Kidney tubule cell (primary cell): ENCODE data around the gene CYP1A2.

Source experiments
- DNase-seq: peaks from one replicate; pipeline ENCODE4 v3.0.0-alpha.2; 2018; ENCODE audit warnings: low spot score

Gene CYP1A2

DNA sequence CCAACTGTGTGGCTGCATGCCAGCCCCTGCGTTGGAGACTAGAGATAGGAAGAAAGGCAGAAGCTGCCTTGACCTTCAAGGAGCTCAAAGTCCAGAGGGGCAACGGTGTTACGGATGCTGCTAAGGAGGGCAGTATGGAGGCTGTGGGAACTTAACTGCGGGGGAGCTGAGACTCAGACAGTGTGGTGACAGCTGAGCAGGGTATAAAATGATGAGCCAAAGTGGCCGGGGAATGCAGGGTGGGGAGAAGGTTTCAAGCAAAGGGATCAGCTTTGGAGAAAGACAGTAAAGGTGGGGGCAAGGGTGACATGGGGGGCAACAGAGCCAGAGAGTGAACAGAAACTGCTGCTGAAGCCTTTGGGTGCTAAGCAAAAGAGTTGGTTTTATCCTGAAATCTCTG, 6.2 kb upstream of the CYP1A2 start:
- no peak for DNase-seq

DNA sequence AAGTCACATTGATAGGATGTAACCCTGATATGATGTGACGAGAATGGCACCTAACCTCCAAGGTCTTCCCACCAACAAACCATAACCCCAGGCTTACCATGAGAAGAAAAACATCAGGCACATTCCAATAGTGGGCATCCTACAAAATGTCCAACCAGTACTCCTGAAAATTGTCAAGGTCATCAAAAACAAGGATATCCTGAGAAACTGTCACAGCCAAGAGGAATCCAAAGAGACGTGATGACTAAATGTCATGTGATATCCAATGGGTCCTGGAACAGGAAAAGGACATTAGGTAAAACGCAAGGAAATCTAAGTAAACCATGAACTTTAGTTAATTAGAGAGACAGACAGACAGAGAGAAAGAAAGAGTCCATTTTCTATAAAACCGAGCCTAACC, 2.3 kb upstream of the CYP1A2 start:
- no peak for DNase-seq

DNA sequence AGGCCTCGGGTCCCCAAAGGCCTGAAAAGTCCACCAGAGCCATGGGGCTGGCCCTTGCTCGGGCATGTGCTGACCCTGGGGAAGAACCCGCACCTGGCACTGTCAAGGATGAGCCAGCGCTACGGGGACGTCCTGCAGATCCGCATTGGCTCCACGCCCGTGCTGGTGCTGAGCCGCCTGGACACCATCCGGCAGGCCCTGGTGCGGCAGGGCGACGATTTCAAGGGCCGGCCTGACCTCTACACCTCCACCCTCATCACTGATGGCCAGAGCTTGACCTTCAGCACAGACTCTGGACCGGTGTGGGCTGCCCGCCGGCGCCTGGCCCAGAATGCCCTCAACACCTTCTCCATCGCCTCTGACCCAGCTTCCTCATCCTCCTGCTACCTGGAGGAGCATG, 1.2 kb downstream of the CYP1A2 start:
- no peak for DNase-seq

DNA sequence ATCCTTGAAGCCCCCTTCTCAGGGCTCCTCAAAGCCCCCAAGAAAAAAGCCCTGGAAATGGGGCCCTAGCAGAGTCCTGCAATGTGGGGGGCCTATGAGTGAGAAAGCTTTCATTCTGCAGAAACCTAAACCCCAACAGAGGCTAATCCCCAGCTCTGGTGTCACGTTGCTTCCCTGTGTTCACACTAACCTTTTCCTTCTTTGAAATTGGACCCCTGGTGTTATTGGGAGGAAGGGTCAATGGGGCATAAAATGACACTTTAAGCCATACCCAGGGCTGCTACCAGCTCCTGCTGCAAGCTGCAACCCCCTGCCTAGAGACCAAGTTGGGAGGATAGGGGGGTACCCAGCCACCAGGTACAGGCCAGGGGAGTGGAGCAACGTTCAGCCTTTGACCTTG, 2.1 kb downstream of the CYP1A2 start:
- DNase-seq, result no peak

DNA sequence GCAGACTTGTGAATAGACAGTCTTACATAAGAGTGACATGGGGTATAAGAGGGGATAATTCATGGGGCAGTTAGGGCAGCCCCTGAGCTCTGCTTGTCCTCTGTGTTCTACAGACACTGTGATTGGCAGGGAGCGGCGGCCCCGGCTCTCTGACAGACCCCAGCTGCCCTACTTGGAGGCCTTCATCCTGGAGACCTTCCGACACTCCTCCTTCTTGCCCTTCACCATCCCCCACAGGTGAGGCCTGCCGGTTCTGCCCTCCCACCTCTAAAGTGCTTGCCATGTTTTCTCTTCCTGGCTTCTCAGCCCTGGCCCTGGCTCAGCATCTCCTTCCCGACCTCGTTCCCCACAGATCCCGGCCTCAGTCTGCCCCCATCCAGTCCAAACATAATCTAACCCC, 3.4 kb downstream of the CYP1A2 start:
- DNase-seq, result no peak

DNA sequence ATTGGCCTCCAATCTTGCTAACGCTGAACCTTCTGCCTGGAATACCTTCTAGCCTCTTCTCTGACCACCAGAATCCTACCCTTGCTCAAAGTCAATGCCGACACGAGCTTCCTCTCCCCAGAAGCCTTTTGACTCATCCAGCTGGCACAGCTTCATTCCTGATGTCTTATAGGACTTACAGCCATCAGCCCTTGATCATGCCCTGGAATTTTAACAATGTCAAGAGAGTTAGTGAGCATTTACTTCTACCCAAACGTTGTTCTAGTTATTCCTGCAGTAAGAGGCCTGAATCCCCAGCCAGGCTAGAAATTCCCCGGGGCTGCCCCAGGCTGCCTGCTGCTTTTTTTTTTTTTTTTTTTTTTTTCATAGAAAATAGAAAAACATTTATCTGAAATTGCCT, 3.9 kb downstream of the CYP1A2 start:
- peak; percentile 85 for DNase-seq

DNA sequence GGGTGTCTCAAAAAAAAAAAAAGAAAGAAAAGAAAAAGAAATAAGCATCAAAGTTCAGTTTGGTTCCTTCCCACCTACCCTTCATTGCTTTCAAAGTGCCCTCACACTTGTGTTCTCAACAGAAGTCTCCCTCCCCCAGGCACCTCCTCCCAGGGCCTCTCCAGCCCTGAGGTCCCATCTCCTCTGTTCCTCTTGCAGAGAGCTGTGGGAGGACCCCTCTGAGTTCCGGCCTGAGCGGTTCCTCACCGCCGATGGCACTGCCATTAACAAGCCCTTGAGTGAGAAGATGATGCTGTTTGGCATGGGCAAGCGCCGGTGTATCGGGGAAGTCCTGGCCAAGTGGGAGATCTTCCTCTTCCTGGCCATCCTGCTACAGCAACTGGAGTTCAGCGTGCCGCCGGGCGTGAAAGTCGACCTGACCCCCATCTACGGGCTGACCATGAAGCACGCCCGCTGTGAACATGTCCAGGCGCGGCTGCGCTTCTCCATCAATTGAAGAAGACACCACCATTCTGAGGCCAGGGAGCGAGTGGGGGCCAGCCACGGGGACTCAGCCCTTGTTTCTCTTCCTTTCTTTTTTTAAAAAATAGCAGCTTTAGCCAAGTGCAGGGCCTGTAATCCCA, 6.1 kb downstream of the CYP1A2 start:
- no peak for DNase-seq

DNA sequence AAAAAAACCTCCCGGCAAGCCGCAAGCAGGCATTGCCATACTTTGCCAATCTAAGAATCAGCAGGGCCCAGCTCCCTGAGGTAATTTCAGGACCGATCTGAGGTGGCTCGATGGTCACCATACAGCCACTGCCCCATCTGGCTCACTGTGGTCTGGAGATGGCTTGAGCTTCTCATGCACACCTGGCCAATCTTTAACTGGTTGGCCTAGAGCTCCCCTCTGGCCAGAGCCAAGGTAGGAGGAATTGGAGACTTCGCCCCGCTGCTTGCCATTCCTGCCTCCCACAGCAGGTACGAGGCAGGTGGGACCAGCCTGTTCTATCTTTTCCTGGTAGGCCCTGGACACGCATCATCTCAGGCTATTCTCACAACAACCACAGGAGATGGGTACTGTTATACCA, 10.1 kb downstream of the CYP1A2 start:
- DNase-seq, result no peak

DNA sequence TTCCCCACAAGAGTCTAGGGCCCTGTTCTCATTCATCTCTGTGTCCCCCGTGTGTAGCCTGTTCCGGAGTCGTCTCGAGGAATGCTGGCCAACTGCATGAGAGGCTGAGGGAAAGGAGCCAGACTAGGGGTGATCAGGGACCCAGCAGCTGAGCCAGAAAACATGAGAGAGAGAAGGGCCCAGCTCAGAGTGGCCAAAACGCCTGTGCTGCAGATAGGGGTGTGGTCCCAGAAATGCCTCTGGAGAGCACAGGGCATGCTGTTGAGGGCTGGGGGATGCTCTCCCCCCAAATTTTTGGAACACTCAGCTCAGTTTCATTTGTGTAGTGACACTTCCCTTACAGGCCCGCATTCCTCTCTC, 14.1 kb downstream of the CYP1A2 start:
- no peak for DNase-seq

DNA sequence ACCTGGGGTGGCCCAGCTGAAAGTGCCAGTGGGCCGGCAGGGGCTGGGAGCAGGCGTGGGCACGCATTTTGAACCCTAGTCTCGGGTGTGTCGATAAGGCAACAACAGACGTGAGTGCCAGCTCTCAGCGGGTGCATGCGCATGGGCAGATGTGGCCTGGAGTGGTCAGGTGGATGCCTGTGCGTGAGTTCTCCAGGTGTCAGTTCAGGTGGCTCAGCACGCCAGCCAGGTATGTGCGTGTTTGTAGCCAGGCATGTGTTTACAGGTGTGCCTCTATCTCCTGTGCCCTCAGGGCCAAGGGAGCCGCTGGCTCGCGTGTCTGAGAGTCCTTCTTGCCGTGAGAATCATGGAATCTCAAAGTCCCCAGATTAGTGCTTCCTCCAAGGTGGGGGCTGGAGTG, 14.8 kb downstream of the CYP1A2 start:
- DNase-seq, result no peak

DNA sequence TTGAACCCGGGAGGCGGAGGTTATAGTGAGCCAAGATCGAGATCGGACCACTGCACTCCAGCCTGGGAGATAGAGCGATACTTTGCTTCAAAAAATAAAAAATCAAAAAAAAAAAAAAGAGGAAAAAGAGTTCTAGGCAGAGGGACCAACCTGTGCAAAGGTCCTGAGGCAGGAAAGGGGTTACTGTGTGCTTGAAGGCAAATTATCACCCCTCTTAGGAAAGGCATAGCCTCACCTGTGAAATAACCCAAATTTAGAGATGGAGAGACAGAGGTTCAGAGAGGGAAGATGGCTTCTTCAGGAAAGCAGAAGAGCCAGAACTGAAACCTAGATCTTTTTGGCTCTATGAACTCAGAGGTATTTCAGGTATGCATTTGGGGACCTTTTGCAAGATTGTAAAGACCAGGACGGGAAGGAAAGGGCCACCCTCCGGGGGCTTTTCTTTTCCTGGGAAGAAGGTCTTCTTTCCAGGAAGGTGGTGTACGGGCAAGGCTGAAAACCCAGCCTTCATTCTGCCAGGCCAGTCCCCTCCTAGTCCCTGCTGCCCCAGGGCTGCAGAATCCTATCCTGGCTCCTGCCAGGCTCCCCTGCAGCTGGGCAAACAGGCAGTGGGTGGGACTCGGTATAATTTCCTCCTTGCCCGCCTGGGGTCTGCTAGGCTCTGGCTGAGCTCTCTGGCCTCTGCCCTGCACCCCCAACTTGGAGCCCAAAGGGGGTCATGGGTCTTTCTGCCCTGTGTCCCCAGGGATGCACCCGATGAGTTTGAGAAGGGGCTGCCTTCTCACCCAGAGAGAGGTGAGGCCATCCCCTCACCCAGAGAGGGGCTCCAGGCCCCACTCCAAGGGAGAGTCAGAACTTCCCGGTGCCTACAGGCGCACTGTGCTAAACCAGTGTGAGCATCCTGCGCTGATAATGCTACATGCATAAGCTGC, 18.8 kb downstream of the CYP1A2 start:
- no peak for DNase-seq

DNA sequence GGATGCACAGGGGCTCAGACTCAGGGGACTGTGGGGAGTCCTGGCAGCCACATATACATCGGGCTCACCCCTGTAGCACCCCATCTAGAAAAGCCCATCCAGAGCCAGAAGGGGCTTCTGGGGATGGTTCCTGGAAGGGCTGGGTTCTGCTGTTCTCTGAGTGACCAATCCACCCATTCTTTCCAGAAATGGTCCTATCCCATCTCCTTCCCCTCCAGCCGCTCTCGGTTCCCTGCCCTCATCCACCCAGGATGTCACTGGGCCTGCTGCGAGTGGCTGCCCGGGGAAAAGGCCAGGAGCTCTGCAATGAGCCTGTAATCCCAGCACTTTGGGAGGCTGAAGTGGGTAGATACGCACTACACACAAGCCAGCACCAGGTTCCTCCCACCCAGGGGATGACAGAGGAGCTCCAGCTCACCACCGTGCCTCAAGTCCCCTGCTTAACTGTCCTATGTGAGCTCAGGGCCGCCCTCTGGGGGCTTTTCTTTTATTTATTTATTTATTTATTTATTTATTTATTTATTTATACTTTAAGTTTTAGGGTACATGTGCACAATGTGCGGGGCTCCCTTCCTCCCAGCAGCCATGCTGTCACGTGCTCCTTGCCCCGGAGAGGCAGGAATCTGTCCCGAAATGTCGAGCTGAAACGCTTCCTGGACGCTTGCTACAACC, 19.6 kb downstream of the CYP1A2 start:
- no peak for DNase-seq

DNA sequence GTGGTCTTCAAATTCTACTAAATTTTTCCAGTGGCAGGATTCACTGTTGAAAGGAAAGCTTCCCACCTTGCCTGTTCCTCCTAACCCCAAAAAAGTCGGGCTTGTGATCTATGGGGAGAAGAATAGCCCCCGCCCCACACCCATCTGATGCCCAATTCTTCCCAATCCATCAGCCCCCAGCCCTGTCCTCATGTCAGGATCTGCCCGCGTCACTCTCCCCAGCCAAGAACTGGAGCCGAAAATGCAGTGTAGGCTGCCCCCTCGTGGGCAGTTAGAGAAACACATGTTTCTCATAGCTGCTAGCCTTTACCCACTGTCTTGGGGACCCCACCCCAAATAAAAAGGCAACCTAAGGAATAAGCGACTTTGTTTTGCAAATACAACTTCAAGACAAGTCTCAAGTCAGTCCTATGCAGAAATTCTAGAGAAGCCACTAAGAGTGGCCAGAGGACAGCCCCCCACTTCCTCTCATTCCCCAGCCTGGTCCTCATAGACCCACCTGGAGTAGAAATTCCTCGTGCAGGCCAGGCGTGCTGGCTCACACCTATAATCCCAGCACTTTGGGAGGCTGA, 20.2 kb downstream of the CYP1A2 start:
- peak; percentile 61 for DNase-seq

DNA sequence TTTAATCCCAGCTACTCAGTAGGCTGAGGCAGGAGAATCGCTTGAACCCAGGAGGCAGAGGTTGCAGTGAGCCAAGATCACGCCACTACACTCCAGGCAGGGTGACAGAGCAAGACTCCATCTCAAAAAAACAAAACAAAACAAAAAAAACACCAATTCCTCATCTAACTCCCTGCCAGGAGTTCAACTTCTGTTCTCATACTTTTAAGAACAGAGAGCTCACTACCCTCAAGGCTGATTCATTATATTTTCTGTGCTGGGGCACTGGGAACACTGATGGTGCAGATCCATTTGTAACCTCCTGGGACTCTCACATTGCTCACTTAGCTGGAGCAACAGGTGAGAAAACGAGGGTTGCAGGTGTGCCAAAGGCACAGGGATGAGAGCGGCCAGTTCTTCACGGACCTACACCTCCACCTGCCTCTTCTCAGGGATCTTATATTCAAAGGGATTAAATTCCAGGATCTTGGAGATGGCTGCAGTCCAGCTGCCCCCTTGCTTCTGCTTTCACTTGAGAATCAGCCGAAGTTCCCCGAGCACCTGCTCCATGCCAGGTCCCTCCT, 20.9 kb downstream of the CYP1A2 start:
- no peak for DNase-seq

DNA sequence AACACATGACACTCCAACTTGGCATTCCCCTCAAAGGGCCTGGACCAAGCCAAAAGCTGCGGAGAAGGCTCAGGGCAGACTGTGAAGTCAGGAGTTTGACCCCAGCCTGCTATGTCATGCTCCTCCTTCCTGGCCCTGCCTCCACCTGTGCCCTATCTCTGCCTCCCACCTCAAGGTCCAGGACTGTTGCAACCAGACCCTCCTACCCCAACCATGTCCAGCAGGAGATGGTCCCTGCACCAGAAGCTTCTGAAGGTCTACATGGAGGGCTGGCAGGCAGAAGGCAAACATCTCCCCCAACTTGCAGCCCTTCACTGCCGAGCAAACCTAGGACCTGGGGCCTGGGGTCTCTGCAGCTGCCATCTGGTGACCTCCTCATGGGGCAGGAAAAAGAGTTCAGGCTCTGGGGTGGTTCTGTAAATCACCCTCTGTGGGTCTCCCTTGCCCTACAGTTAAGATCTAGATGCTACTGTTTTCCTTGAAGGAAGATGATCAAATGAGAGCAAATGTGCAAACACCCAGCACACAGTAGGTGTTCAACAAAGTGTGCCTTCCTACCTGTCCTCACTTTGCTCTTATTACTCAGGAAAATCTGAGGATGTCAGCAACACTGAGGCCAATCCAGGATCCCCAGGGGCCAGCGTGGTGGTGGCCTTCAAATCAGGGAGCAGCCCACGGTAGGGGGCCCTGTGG, 21.7 kb downstream of the CYP1A2 start:
- no peak for DNase-seq

DNA sequence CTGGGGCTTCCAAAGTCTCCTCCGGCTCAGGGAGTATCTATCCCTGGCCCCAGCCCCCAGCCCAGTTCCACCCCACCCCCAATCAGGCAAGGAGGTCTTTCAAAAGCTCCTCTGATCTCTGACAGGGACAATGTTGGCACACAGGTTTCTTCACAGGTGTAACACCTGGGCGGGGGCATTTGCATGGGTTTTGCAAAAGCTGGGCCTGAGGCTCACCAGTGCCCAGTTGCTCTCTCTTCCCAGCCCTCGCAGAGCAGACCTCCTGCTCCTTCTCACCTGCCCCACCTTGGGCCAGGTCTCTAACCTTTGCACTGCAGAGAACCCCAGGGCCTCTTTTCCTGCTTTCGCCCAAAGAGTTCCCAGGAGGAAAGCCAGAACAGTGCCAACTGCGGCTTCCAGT, 24.7 kb downstream of the CYP1A2 start:
- DNase-seq, result no peak

DNA sequence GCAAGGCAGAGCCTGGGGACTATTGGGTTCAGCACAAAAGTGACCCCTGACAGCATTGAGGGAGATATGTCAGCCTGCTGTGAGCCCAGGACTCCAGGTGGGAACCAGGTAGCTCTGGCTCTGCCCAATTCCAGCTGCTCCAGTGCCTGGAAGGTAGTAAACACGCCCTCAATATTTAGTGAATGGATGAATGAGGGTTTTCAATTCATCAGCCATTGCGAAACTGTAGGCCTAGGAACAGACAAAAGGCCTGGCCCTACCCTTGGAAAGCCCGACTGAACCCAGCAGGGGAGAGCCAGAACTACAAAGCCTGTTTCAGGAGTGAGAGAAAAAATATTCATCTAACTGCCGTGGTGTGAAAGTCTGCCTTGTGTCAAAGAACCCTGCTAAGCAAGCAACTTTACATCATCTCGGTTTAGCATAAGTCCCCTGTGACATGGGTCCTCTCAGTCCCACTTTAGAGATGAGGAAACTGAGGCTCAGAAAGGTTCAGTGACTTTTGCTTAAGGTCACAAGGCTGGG, 25.1 kb downstream of the CYP1A2 start:
- DNase-seq, result no peak

DNA sequence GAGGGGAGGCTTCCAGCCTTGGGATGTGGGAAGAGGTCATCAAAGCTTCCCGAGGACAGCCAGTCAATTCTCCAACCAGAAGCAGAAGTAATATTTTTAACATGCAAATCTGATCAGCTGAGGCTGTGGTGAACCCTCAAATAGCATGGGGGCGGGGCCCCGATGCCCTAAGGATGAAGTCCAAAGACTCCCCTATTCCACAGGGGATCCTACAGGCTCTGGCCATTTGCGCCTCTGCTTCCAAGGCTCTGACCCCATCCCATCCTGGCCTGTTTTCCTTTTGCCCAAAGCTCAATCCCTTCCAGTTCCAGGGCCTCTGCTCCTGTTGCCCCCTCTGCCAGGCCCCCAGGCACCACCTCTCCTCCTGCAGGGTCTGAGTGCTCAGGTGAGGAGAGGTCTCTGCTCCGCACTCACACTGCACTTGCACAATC, 26.5 kb downstream of the CYP1A2 start:
- no peak for DNase-seq

DNA sequence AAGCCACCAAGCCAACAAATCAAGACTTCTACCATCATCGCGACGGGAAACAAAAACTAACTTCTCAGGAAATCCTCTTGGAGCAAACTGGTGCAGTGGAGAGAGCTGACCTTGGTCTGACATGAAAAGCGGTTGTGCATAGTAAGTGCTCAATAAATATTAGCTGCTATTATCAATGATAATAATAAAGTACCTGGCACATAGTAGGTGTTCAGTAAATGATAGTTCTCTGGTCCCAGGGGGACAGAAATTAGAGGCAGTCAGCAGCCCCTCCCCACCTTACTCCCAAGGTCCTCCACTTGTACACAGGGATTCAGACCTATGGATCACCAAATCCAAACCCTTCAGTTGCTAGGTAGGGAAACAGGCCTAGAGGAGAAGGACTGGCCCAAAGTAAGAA, 27.2 kb downstream of the CYP1A2 start:
- no peak for DNase-seq

DNA sequence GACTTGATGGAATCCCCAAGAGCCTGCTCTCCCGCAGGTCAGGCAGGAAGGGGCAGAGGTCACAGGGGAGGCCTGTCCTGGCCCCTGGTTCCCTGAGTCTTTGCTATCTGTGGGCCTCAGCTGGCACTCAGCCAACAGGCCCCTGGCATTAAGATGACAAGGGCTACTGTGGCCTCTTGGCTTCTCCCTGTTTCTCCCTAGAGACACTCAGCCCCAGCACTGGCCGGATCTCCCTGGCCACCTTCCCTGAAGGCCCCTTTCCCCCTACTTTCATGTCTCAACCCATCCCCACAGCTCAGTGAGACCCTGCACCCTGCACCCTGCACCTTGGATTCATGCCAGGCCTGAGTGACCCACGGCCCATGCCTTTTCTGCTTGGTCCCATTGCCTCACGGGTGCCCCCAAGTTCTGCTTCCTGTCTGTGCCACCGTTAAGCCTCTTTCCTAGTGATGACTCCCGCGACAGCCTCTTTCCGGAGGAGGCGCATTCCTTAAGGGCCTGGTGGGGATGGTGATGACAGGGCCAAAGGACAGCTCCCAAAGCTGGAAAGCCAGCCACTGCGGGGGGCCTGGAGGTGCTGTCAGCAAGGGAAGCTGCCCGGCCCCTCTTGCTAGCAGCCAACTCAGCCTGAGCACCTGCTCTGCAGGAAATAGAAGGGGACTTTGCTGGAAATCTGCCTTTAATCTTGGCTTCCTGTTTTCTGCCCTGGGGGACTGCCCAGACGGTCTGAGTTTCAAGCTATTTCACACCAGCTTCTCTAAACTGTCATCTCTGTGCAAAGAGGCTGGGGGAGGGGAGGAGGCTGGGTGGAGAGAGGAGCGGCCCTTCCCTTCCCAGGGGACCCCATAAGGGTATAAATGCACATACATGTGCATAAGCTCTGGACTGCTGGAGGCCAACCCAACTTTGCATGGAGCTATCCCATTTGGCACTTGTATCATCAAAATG, 28.4 kb downstream of the CYP1A2 start:
- DNase-seq, result no peak
